Hindlimb muscle (tissue), 1 donor: ENCODE results near the gene CES3. TPM values are rescaled to one million over a fixed set of nuclear protein-coding genes. Genes with fewer than 3 reads are reported as not detected.
"Not testable (repeated sequence)": the region's sequence is repeated elsewhere in the genome, so short reads cannot be mapped to it uniquely, and the experiment has no call there.

ENCODE experiments used
- DNase-seq: peaks from one replicate; pipeline ENCODE4 v3.0.0-alpha.2; 2013
- polyA plus RNA-seq: library from polyadenylated mRNA; unstranded; fragments of 120-200 nt; gene quantifications from one replicate; pipeline ENCODE4 v1.2.1, GENCODE V29; 2013; ENCODE audit not compliant: insufficient read length

The CES3 gene
- polyA plus RNA-seq, 1 donor = 0.37 TPM

- DNase-seq = no peak
Observed at GRCh38 chr16:66972983-66973382, 11.9 kb downstream of the CES3 start.

GRCh38 chr16:66973716-66974115 is 12.7 kb downstream of the CES3 start:
- no peak for DNase-seq

- not testable (repeated sequence) for DNase-seq
Observed at GRCh38 chr16:66974156-66974931, 13.3 kb downstream of the CES3 start.

- not testable (repeated sequence) for DNase-seq
Observed at GRCh38 chr16:66974932-66975246, 13.8 kb downstream of the CES3 start.

- no peak for DNase-seq
Observed at GRCh38 chr16:66975302-66975893, 14.3 kb downstream of the CES3 start.

GRCh38 chr16:66976746-66977145 is 15.7 kb downstream of the CES3 start:
- DNase-seq = no peak

- peak; percentile 80 for DNase-seq
Observed at GRCh38 chr16:66977341-66978113, 16.5 kb downstream of the CES3 start.

GRCh38 chr16:66979011-66979717 is 18.1 kb downstream of the CES3 start:
- DNase-seq = no peak

- DNase-seq = no peak
Observed at GRCh38 chr16:66983033-66983432, 22.0 kb downstream of the CES3 start.

GRCh38 chr16:66984892-66985311 is 23.8 kb downstream of the CES3 start:
- no peak for DNase-seq

- no peak for DNase-seq
Observed at GRCh38 chr16:66986559-66986958, 25.5 kb downstream of the CES3 start.

- peak; percentile 24 for DNase-seq
Observed at GRCh38 chr16:66988197-66988788, 27.2 kb downstream of the CES3 start, which contains the start of gene CES4A. Gene CES4A (plus strand): TSS chr16:66988589. CDS start chr16:66988773, 184 bp downstream.

- DNase-seq = no peak
Observed at GRCh38 chr16:66991545-66992077, 30.5 kb downstream of the CES3 start.

- not testable (repeated sequence) for DNase-seq
Observed at GRCh38 chr16:66993558-66993957, 32.5 kb downstream of the CES3 start.

GRCh38 chr16:66996324-66996982 is 35.4 kb downstream of the CES3 start:
- no peak for DNase-seq

GRCh38 chr16:66996983-66997358 is 35.9 kb downstream of the CES3 start:
- DNase-seq = no peak

GRCh38 chr16:67000384-67001351 is 39.6 kb downstream of the CES3 start:
- DNase-seq = peak; percentile 35

GRCh38 chr16:67001726-67002125 is 40.7 kb downstream of the CES3 start:
- DNase-seq = no peak

GRCh38 chr16:67006930-67007658 is 46.0 kb downstream of the CES3 start:
- DNase-seq = no peak

GRCh38 chr16:67009158-67009557 is 48.1 kb downstream of the CES3 start:
- DNase-seq = no peak
